ENCODE data around the gene PCDHGB3. TPM values are rescaled to one million over a fixed set of nuclear protein-coding genes. Genes with fewer than 3 reads are reported as not detected.
"Not testable (repeated sequence)": the region's sequence is repeated elsewhere in the genome, so short reads cannot be mapped to it uniquely, and the experiment has no call there.

PCDHGB3 gene
- total and polyA plus RNA-seq, 7 donors = 0.17 to 2.0 (median 0.92) TPM

GRCh38 chr5:141374627-141375026 lies 4.6 kb downstream of the PCDHGB3 start:
- no peak for DNase-seq
- peak overlapping the region; percentile 52 for H3K4me3 ChIP-seq
- intact Hi-C loops (cut with DNase I) = no loop called here
- peaks cover 0 to 42% (median 17%) of the 10 kb centered on the region in 3 donors for H3K27me3 ChIP-seq (ENCODE audit: insufficient read depth in 3 of 3, low read length in 2 of 3)
- TF ChIP-seq, protein P1, sequence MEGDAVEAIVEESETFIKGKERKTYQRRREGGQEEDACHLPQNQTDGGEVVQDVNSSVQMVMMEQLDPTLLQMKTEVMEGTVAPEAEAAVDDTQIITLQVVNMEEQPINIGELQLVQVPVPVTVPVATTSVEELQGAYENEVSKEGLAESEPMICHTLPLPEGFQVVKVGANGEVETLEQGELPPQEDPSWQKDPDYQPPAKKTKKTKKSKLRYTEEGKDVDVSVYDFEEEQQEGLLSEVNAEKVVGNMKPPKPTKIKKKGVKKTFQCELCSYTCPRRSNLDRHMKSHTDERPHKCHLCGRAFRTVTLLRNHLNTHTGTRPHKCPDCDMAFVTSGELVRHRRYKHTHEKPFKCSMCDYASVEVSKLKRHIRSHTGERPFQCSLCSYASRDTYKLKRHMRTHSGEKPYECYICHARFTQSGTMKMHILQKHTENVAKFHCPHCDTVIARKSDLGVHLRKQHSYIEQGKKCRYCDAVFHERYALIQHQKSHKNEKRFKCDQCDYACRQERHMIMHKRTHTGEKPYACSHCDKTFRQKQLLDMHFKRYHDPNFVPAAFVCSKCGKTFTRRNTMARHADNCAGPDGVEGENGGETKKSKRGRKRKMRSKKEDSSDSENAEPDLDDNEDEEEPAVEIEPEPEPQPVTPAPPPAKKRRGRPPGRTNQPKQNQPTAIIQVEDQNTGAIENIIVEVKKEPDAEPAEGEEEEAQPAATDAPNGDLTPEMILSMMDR (IDR thresholded peaks at IDR 0.05) = no peak
- WGBS, 3 donors = 55 to 68% (median 60%) methylated on average over 14 of the region's 14 CpGs
- H3K36me3 ChIP-seq (ENCODE audit: insufficient read depth in 1 of 2, low read depth in 1 of 2) = no peaks in the 10 kb centered on the region
- H3K27ac ChIP-seq = no peak overlapping the region
- no peak for ATAC-seq
- peaks cover 16% of the 10 kb centered on the region for H3K9me3 ChIP-seq
- no peaks in the 10 kb centered on the region for H3K4me1 ChIP-seq

DNA sequence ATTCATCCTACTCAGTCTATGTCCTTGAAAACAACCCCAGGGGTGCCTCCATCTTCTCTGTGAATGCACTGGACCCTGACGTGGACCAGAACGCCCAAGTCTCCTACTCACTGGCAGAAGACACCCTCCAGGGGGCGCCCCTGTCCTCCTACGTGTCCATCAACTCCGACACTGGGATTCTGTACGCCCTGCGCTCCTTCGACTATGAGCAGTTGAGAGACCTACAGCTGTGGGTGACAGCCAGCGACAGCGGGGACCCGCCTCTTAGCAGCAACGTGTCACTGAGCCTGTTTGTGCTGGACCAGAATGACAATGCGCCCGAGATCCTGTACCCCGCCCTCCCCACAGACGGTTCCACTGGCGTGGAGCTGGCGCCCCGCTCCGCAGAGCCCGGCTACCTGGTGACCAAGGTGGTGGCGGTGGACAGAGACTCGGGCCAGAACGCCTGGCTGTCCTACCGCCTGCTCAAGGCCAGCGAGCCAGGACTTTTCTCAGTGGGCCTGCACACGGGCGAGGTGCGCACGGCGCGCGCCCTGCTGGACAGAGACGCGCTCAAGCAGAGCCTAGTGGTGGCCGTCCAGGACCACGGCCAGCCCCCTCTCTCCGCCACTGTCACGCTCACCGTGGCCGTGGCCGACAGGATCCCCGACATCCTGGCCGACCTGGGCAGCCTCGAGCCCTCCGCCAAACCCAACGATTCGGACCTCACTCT lies 5.6 kb downstream of the PCDHGB3 start:
- DNase-seq; H3K27ac ChIP-seq; intact Hi-C loops (cut with DNase I); H3K4me1 ChIP-seq; H3K36me3 ChIP-seq (ENCODE audit: insufficient read depth in 1 of 2, low read depth in 1 of 2); ATAC-seq; H3K4me3 ChIP-seq: not testable (repeated sequence)
- Histone ChIP-seq H3K27me3 (ENCODE audit: insufficient read depth in 3 of 3, low read length in 2 of 3) (peaks cover 0 to 36% (median 14%) of the 10 kb centered on the region in 3 donors), H3K9me3 (peaks cover 16% of the 10 kb centered on the region)
- WGBS, 3 donors = 45 to 60% (median 55%) methylated on average over 28 to 42 of the region's 48 CpGs

- H3K36me3 ChIP-seq (ENCODE audit: insufficient read depth in 1 of 2, low read depth in 1 of 2) = no peaks in the 10 kb centered on the region
- peak within 1 kb of the TSS; percentile 58 for H3K4me3 ChIP-seq
- H3K27me3 ChIP-seq (ENCODE audit: insufficient read depth in 3 of 3, low read length in 2 of 3) = peaks cover 0 to 28% (median 2%) of the 10 kb centered on the region in 3 donors
- H3K27ac ChIP-seq = no peak within 1 kb of the TSS
- DNase-seq (no peak), ATAC-seq (peak in 3 of 4 donors; percentile 49 to 77 (median 72))
- WGBS, 3 donors = 18 to 22% (median 20%) methylated on average over 37 of the region's 37 CpGs
- intact Hi-C loops (cut with DNase I) = no loop called here
- H3K9me3 ChIP-seq = no peaks in the 10 kb centered on the region
- H3K4me1 ChIP-seq = no peaks in the 10 kb centered on the region
- TF ChIP-seq, protein P1 (IDR thresholded peaks at IDR 0.05) = peak; percentile 35
Measured at GRCh38 chr5:141382469-141383294, 12.6 kb downstream of the PCDHGB3 start, which contains the start of gene PCDHGA7. Gene PCDHGA7, plus strand, starts transcription at chr5:141382742. Its CDS starts 158 bp downstream, at chr5:141382900.

GRCh38 chr5:141383345-141383744 lies 13.3 kb downstream of the PCDHGB3 start:
- Histone ChIP-seq H3K36me3 (ENCODE audit: insufficient read depth in 1 of 2, low read depth in 1 of 2) (no peaks in the 10 kb centered on the region), H3K4me1 (no peaks in the 10 kb centered on the region), H3K4me3 (peak overlapping the region; percentile 58), H3K9me3 (no peaks in the 10 kb centered on the region), H3K27ac (no peak overlapping the region), H3K27me3 (ENCODE audit: insufficient read depth in 3 of 3, low read length in 2 of 3) (peaks cover 0 to 29% (median 2%) of the 10 kb centered on the region in 3 donors)
- WGBS, 3 donors = 38 to 47% (median 45%) methylated on average over 21 of the region's 21 CpGs
- no peak for DNase-seq
- TF ChIP-seq, protein P1 (IDR thresholded peaks at IDR 0.05) = no peak
- ATAC-seq = no peak
- intact Hi-C loops (cut with DNase I) = no loop called here

Data from psoas muscle (tissue), 8 donors.